ENCODE data around the gene FRYL.

FRYL gene

GRCh38 chr4:48634688-48635308, 145.3 kb downstream of the FRYL start:
- H3K9me3 Mint-ChIP-seq: no peaks in the 10 kb centered on the region
- H3K4me3 Mint-ChIP-seq: no peak overlapping the region
- H3K4me1 Mint-ChIP-seq (ENCODE audit: low read depth): peaks cover 2% of the 10 kb centered on the region
- H3K27ac Mint-ChIP-seq: no peak overlapping the region
- H3K27me3 Mint-ChIP-seq (ENCODE audit: low read depth): no peaks in the 10 kb centered on the region
- H3K36me3 Mint-ChIP-seq (ENCODE audit: low read depth): peaks cover under 1% of the 10 kb centered on the region

DNA sequence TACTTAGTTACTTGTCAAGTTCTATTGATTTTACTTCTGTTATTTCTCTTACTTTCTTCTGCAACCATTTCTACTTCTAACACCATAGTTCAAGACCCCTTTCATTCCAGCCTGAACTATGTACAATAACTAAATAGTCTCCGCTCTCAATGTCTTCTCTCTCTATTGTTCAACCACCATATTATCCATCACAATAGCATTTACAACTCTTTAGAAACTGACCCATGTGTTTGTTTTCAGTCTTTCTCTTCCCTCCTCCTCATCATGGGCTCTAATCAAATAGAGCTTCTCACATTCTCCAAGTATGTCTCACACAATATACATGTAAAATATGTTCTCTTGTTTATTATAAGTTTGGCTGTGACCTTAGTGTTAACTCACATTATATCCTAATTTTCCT, 146.4 kb downstream of the FRYL start:
- no peak overlapping the region for H3K27ac Mint-ChIP-seq
- H3K36me3 Mint-ChIP-seq (ENCODE audit: low read depth): no peaks in the 10 kb centered on the region
- no peaks in the 10 kb centered on the region for H3K9me3 Mint-ChIP-seq
- no peaks in the 10 kb centered on the region for H3K27me3 Mint-ChIP-seq (ENCODE audit: low read depth)
- H3K4me3 Mint-ChIP-seq: no peak overlapping the region
- peaks cover 2% of the 10 kb centered on the region for H3K4me1 Mint-ChIP-seq (ENCODE audit: low read depth)

DNA sequence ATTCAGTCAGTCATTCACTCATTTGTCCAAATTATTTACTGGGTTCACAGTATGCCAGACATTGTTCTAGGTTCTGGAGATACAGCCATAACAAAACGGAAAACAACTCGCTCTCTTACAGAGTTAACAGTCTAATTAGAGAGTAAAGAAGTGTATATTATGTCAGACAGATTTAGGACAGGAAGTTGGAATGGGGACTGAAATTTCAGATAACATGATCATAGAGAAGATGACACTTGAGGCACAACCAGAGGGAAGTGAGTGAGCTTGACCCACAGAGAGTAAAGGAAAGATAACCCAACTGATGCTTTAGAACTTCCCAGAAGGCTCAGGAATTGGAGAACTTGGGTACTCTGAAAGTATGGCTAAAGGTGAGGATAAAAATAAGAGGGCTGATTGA, 150.6 kb downstream of the FRYL start:
- H3K4me3 Mint-ChIP-seq: no peak overlapping the region
- peaks cover 1% of the 10 kb centered on the region for H3K4me1 Mint-ChIP-seq (ENCODE audit: low read depth)
- H3K36me3 Mint-ChIP-seq (ENCODE audit: low read depth): no peaks in the 10 kb centered on the region
- H3K27me3 Mint-ChIP-seq (ENCODE audit: low read depth): no peaks in the 10 kb centered on the region
- no peak overlapping the region for H3K27ac Mint-ChIP-seq
- H3K9me3 Mint-ChIP-seq: no peaks in the 10 kb centered on the region

- no peaks in the 10 kb centered on the region for H3K27me3 Mint-ChIP-seq (ENCODE audit: low read depth)
- peaks cover 15% of the 10 kb centered on the region for H3K36me3 Mint-ChIP-seq (ENCODE audit: low read depth)
- no peaks in the 10 kb centered on the region for H3K4me1 Mint-ChIP-seq (ENCODE audit: low read depth)
- H3K4me3 Mint-ChIP-seq: no peak overlapping the region
- H3K9me3 Mint-ChIP-seq: no peaks in the 10 kb centered on the region
- no peak overlapping the region for H3K27ac Mint-ChIP-seq
These were observed 156.8 kb downstream of the FRYL start for GRCh38 chr4:48623182-48623780.

- Mint-ChIP-seq H3K36me3 (ENCODE audit: low read depth) (peaks cover 24% of the 10 kb centered on the region), H3K9me3 (no peaks in the 10 kb centered on the region), H3K4me1 (ENCODE audit: low read depth) (peaks cover 2% of the 10 kb centered on the region), H3K27ac (no peak overlapping the region), H3K4me3 (no peak overlapping the region), H3K27me3 (ENCODE audit: low read depth) (no peaks in the 10 kb centered on the region)
These were observed 159.2 kb downstream of the FRYL start for GRCh38 chr4:48620831-48621230.

- Mint-ChIP-seq H3K36me3 (ENCODE audit: low read depth) (peaks cover 30% of the 10 kb centered on the region), H3K27ac (no peak overlapping the region), H3K4me1 (ENCODE audit: low read depth) (peaks cover 4% of the 10 kb centered on the region), H3K9me3 (no peaks in the 10 kb centered on the region), H3K4me3 (no peak overlapping the region), H3K27me3 (ENCODE audit: low read depth) (no peaks in the 10 kb centered on the region)
These were observed 160.0 kb downstream of the FRYL start for GRCh38 chr4:48620093-48620492.

GRCh38 chr4:48604527-48604926, 175.6 kb downstream of the FRYL start:
- Mint-ChIP-seq H3K27ac (no peak overlapping the region), H3K4me1 (ENCODE audit: low read depth) (peaks cover 2% of the 10 kb centered on the region), H3K9me3 (no peaks in the 10 kb centered on the region), H3K4me3 (no peak overlapping the region), H3K36me3 (ENCODE audit: low read depth) (peaks cover 15% of the 10 kb centered on the region), H3K27me3 (ENCODE audit: low read depth) (no peaks in the 10 kb centered on the region)

- Mint-ChIP-seq H3K9me3 (no peaks in the 10 kb centered on the region), H3K27me3 (ENCODE audit: low read depth) (no peaks in the 10 kb centered on the region)
These were observed 176.0 kb downstream of the FRYL start for GRCh38 chr4:48604041-48604440.

GRCh38 chr4:48603366-48604003, 176.6 kb downstream of the FRYL start:
- Mint-ChIP-seq H3K4me1 (ENCODE audit: low read depth) (peaks cover 2% of the 10 kb centered on the region), H3K4me3 (no peak overlapping the region), H3K27me3 (ENCODE audit: low read depth) (no peaks in the 10 kb centered on the region), H3K9me3 (no peaks in the 10 kb centered on the region), H3K27ac (no peak overlapping the region), H3K36me3 (ENCODE audit: low read depth) (peaks cover 14% of the 10 kb centered on the region)

More at GRCh38 chr4:48604041-48604440, 176.0 kb downstream of the FRYL start:
- no peak overlapping the region for H3K4me3 Mint-ChIP-seq
- peaks cover 15% of the 10 kb centered on the region for H3K36me3 Mint-ChIP-seq (ENCODE audit: low read depth)
- peaks cover 2% of the 10 kb centered on the region for H3K4me1 Mint-ChIP-seq (ENCODE audit: low read depth)
- no peak overlapping the region for H3K27ac Mint-ChIP-seq

DNA sequence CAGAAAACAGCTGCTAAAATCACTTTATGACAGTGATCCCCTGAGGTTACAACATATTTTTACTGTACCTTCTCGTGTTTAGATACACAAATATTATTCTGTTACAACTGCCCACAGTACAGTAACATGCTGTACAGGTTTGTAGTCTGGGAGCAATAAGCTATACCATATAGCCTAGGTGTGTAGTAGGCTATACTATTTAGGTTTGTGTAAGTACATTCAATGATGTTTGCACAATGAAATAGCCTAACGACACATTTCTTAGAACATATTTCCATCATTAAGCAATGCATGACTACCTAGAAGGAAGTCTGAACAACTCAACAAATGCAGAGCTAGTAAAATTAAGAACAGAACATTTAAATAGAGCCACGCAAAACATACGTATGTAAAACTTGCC, 177.3 kb downstream of the FRYL start:
- Mint-ChIP-seq H3K36me3 (ENCODE audit: low read depth) (peaks cover 13% of the 10 kb centered on the region), H3K27me3 (ENCODE audit: low read depth) (no peaks in the 10 kb centered on the region), H3K27ac (no peak overlapping the region), H3K4me1 (ENCODE audit: low read depth) (peaks cover 2% of the 10 kb centered on the region), H3K9me3 (no peaks in the 10 kb centered on the region), H3K4me3 (no peak overlapping the region)

- Mint-ChIP-seq H3K27me3 (ENCODE audit: low read depth) (no peaks in the 10 kb centered on the region), H3K27ac (no peak overlapping the region), H3K36me3 (ENCODE audit: low read depth) (peaks cover 12% of the 10 kb centered on the region), H3K4me3 (no peak overlapping the region), H3K9me3 (no peaks in the 10 kb centered on the region), H3K4me1 (ENCODE audit: low read depth) (peaks cover 2% of the 10 kb centered on the region)
These were observed 177.9 kb downstream of the FRYL start for GRCh38 chr4:48602222-48602621.

DNA sequence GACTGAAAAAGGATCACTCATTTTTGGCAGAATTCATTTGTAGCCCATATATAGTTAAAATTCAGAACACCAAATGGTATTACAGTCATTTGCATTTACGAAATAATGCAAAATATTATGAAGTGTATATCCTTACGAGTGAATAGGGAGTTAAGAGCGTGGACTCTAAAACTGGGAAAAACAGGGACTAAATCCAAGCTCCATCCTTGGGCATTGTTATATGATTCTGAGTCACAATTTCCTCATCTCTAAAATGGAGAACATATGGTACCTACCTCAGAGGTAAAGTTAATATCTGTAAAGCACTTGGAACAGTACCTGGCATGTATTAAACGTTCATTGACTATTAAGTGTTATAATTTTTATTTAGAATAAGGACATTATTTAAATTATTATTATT, 183.7 kb downstream of the FRYL start:
- Mint-ChIP-seq H3K9me3 (no peaks in the 10 kb centered on the region), H3K4me3 (no peak overlapping the region), H3K4me1 (ENCODE audit: low read depth) (no peaks in the 10 kb centered on the region), H3K36me3 (ENCODE audit: low read depth) (peaks cover 21% of the 10 kb centered on the region), H3K27ac (no peak overlapping the region), H3K27me3 (ENCODE audit: low read depth) (no peaks in the 10 kb centered on the region)

- Mint-ChIP-seq H3K4me3 (no peak overlapping the region), H3K36me3 (ENCODE audit: low read depth) (peaks cover 35% of the 10 kb centered on the region), H3K9me3 (no peaks in the 10 kb centered on the region), H3K27ac (no peak overlapping the region), H3K27me3 (ENCODE audit: low read depth) (no peaks in the 10 kb centered on the region), H3K4me1 (ENCODE audit: low read depth) (peaks cover 3% of the 10 kb centered on the region)
These were observed 185.9 kb downstream of the FRYL start for GRCh38 chr4:48594180-48594579.

DNA sequence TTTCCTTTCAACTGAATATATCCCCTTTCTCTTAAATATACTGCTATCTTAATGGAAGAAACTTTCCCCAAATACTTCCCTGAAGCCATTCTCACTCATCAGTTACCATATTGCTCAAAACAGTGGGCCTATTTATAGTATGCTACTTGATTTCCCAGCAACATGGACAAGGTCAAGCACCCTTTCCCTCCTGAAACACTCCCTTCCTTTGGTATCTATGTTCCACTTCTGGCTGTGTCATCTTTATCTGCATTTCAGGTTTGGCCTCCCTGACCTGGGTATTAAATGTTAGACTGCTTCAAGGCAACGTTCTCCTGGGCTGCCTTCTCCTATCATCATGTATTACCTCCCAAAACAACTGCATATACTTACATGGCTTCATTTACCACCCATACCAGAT, 188.7 kb downstream of the FRYL start:
- Mint-ChIP-seq H3K27ac (no peak overlapping the region), H3K4me1 (ENCODE audit: low read depth) (peaks cover 9% of the 10 kb centered on the region), H3K9me3 (no peaks in the 10 kb centered on the region), H3K36me3 (ENCODE audit: low read depth) (peaks cover 43% of the 10 kb centered on the region), H3K27me3 (ENCODE audit: low read depth) (no peaks in the 10 kb centered on the region), H3K4me3 (no peak overlapping the region)

DNA sequence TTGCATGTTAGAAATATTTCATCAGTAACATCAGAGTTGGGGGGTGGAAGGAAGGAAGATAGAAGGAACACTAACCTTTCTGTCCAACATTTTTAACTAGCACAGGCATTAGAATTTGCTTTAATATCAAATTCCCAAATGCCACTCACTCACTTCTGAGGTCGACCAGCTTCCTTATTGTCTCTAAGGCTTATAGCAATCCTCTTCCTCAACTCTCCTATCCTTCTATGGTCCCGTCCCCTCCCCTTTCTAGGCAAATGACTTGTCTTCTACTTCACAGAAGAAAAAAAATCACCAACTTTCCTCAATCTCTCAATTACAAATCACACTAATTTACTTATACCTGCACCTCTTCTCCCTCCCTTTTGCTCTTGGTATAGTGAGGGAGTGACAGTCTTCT, 189.2 kb downstream of the FRYL start:
- Mint-ChIP-seq H3K4me1 (ENCODE audit: low read depth) (peaks cover 9% of the 10 kb centered on the region), H3K27me3 (ENCODE audit: low read depth) (no peaks in the 10 kb centered on the region), H3K9me3 (no peaks in the 10 kb centered on the region), H3K36me3 (ENCODE audit: low read depth) (peaks cover 47% of the 10 kb centered on the region), H3K4me3 (no peak overlapping the region), H3K27ac (no peak overlapping the region)
